ENCODE results near the gene TBCCD1. TPM values are rescaled to one million over a fixed set of nuclear protein-coding genes. Genes with fewer than 3 reads are reported as not detected.
"Not testable (repeated sequence)": the region's sequence is repeated elsewhere in the genome, so short reads cannot be mapped to it uniquely, and the experiment has no call there.

TBCCD1 gene
- total and polyA plus RNA-seq, 10 donors: 3.7 to 22.1 (median 12.6) TPM

DNA sequence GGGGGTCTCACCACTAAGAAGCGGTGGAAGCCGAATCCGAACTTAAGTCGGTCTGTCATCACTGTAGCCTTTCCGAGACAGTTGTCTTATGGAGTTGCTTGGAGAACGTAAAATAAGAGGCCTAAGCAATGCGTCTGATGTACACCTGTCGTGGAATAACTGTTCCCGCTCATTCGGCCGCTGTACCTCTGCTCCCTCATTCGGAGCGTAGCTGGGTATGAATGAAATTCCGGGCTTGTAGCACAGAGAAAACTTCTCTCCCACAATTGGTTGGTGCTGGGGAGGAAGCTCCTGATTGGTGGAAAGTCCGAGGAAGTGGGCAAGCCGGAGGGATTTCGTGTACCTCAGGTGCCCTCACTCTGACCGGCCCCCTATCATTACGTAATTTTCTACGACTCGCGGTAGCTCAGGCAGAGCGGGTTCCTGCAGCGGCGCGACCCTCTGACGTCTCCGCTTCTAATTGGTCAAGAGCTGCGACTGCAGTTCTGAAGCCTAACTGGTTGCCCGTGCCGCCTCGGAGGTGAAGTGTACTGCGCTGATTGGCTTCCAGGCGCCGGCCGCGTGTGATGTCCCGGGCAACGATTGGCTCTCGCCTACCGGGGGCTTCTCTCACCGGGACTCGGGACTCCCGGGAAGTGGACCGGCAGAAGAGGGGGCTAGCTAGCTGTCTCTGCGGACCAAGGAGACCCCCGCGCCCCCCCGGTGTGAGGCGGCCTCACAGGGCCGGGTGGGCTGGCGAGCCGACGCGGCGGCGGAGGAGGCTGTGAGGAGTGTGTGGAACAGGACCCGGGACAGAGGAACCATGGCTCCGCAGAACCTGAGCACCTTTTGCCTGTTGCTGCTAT lies 3.2 kb upstream of the TBCCD1 start, which contains the start of gene DNAJB11:
TSS of gene DNAJB11 (plus strand) at position 625 of the 845 bp plus-strand sequence. CDS start at position 803, 178 bp downstream.
- Histone ChIP-seq H3K4me1 (peaks cover 27 to 87% (median 58%) of the 10 kb centered on the region in 6 donors), H3K27me3 (replicated peaks in 1 of 7) (no peaks in the 10 kb centered on the region), H3K9me3 (no peaks in the 10 kb centered on the region), H3K4me3 (peak within 1 kb of the TSS; percentile 68 to 92 (median 80)), H3K27ac (peak within 1 kb of the TSS; percentile 87 to 97 (median 93)), H3K36me3 (peaks cover 0 to 34% (median 20%) of the 10 kb centered on the region in 6 donors)
- intact Hi-C loops (cut with DNase I; ENCODE audit: low total_unique reads): loop anchor here (10.0 kb wide), 1 partner anchor 214 kb away; the partner anchor contains the start of gene EIF4A2
- peak; percentile 38 to 87 (median 59) for TF ChIP-seq POLR2A (IDR thresholded peaks at IDR 0.05)
- TF ChIP-seq, protein P1, sequence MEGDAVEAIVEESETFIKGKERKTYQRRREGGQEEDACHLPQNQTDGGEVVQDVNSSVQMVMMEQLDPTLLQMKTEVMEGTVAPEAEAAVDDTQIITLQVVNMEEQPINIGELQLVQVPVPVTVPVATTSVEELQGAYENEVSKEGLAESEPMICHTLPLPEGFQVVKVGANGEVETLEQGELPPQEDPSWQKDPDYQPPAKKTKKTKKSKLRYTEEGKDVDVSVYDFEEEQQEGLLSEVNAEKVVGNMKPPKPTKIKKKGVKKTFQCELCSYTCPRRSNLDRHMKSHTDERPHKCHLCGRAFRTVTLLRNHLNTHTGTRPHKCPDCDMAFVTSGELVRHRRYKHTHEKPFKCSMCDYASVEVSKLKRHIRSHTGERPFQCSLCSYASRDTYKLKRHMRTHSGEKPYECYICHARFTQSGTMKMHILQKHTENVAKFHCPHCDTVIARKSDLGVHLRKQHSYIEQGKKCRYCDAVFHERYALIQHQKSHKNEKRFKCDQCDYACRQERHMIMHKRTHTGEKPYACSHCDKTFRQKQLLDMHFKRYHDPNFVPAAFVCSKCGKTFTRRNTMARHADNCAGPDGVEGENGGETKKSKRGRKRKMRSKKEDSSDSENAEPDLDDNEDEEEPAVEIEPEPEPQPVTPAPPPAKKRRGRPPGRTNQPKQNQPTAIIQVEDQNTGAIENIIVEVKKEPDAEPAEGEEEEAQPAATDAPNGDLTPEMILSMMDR (IDR thresholded peaks at IDR 0.05 in 8 of 11, conservative IDR thresholded peaks at IDR 0.05 in 3 of 11): peak in 5 of 11 experiments; percentile 12 to 51 (median 38)
- TF ChIP-seq POLR2AphosphoS5 (IDR thresholded peaks at IDR 0.05): peak; percentile 92 to 95 (median 93)
- WGBS, 5 donors: 0 to 1% (median 0%) methylated on average over 29 to 59 of the region's 59 CpGs
- DNase-seq: peak; percentile 99

DNA sequence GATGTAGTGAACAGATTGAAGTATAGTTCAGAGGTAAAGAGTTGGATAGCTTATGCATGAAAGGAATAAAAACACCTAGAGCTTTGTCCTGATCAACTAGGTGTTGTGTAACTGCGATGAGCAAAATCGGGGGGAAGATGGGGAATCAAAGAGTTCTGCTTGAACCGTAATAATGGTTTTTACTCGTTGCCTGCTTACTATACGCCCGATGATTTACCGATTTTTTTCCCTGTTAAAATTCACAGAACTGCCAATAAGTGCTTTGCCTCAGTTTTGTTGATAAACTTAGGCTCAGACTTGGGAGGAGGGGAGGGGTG lies 2.6 kb upstream of the TBCCD1 start:
- WGBS, 5 donors: 5 to 13% (median 7%) methylated on average over 7 of the region's 7 CpGs
- Histone ChIP-seq H3K9me3 (no peaks in the 10 kb centered on the region), H3K4me1 (peaks cover 27 to 88% (median 59%) of the 10 kb centered on the region in 6 donors), H3K4me3 (peak overlapping the region; percentile 39 to 92 (median 80)), H3K27me3 (replicated peaks in 1 of 7) (no peaks in the 10 kb centered on the region), H3K27ac (peak overlapping the region; percentile 54 to 97 (median 93)), H3K36me3 (peaks cover 0 to 28% (median 19%) of the 10 kb centered on the region in 6 donors)
- intact Hi-C loops (cut with DNase I; ENCODE audit: low total_unique reads): loop anchor here (10.0 kb wide), 1 partner anchor 215 kb away; the partner anchor contains the start of gene EIF4A2
- no peak for TF ChIP-seq POLR2AphosphoS5 (IDR thresholded peaks at IDR 0.05)
- TF ChIP-seq POLR2A (IDR thresholded peaks at IDR 0.05): no peak
- TF ChIP-seq, protein P1 (IDR thresholded peaks at IDR 0.05 in 8 of 11, conservative IDR thresholded peaks at IDR 0.05 in 3 of 11): no peak
- no peak for DNase-seq

DNA sequence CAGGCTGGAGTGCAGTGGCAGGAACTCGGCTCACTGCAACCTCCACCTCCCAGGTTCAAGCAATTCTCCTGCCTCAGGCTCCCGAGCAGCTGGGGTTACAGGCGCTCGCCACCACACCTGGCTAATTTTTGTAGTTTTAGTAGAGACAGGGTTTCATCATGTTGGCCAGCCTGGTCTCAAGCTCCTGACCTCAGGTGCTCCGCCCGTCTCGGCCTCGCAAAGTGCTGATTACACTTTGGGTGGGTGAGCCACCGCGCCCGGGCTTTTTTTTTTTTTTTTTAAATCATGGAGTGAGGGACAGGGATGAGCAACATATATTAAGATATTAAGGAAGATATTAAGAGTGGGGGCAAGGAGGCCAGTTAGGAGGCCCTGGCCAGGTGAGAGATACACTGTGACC lies 2.2 kb upstream of the TBCCD1 start:
- H3K36me3 ChIP-seq: peaks cover 0 to 25% (median 17%) of the 10 kb centered on the region in 6 donors
- 86 to 96% (median 92%) methylated on average over 11 of the region's 11 CpGs for WGBS, 5 donors
- H3K27me3 ChIP-seq (replicated peaks in 1 of 7); H3K9me3 ChIP-seq; intact Hi-C loops (cut with DNase I; ENCODE audit: low total_unique reads): not testable (repeated sequence)
- DNase-seq: peak; percentile 74
- H3K4me3 ChIP-seq: peak overlapping the region in 7 of 8 donors; percentile 68 to 92 (median 82)
- H3K4me1 ChIP-seq: peaks cover 24 to 88% (median 58%) of the 10 kb centered on the region in 6 donors
- H3K27ac ChIP-seq: peak overlapping the region in 5 of 8 donors; percentile 90 to 97 (median 94)

DNA sequence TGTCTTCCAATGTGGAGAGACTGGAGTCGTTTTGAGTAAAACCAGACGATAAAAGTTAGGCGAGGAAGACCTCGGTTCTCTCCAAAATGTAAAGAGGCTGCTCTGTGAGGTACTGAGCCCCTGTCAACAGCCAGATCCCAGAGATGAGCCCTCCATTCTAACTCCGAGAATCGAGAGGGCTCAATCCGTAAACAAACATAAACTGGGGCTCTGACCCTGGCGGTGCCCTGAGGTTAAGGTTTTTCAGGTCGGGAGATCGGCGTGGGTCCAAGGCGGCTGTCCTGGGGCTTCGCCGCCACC lies 417 bp downstream of the TBCCD1 start:
- H3K4me3 ChIP-seq: peak overlapping the region; percentile 58 to 92 (median 72)
- H3K36me3 ChIP-seq: peaks cover 0 to 24% (median 3%) of the 10 kb centered on the region in 6 donors
- H3K4me1 ChIP-seq: peaks cover 24 to 88% (median 61%) of the 10 kb centered on the region in 6 donors
- TF ChIP-seq, protein P1 (IDR thresholded peaks at IDR 0.05 in 8 of 11, conservative IDR thresholded peaks at IDR 0.05 in 3 of 11): no peak
- no peak for TF ChIP-seq POLR2A (IDR thresholded peaks at IDR 0.05)
- no peak for TF ChIP-seq POLR2AphosphoS5 (IDR thresholded peaks at IDR 0.05)
- no peak for DNase-seq
- H3K27ac ChIP-seq: peak overlapping the region; percentile 57 to 94 (median 91)
- H3K27me3 ChIP-seq (replicated peaks in 1 of 7): no peaks in the 10 kb centered on the region
- H3K9me3 ChIP-seq: no peaks in the 10 kb centered on the region
- WGBS, 5 donors: 0 to 2% (median 0%) methylated on average over 7 to 14 of the region's 14 CpGs
- intact Hi-C loops (cut with DNase I; ENCODE audit: low total_unique reads): no loop called here
